IPS DF 4.7 (cell line): ENCODE measurements around the gene AP5Z1.
"Not testable (repeated sequence)": the region's sequence is repeated elsewhere in the genome, so short reads cannot be mapped to it uniquely, and the experiment has no call there.

Experiments
- DNase-seq: peaks from one replicate; pipeline ENCODE4 v3.0.0-alpha.2; 2013; ENCODE audit warnings: low spot score; ENCODE audit errors: extremely low read depth

The AP5Z1 gene

GRCh38 chr7:4800926-4801838 lies 25.8 kb downstream of the AP5Z1 start:
- no peak for DNase-seq

GRCh38 chr7:4801839-4802231 lies 26.4 kb downstream of the AP5Z1 start:
- DNase-seq, result no peak

GRCh38 chr7:4802577-4802976 lies 27.2 kb downstream of the AP5Z1 start:
- not testable (repeated sequence) for DNase-seq

GRCh38 chr7:4803397-4804241 lies 28.2 kb downstream of the AP5Z1 start:
- no peak for DNase-seq

- DNase-seq, result no peak
These were observed 29.9 kb downstream of the AP5Z1 start for GRCh38 chr7:4805110-4805983.

- no peak for DNase-seq
These were observed 30.5 kb downstream of the AP5Z1 start for GRCh38 chr7:4805984-4806300.

GRCh38 chr7:4806983-4807597 lies 31.7 kb downstream of the AP5Z1 start:
- DNase-seq, result no peak

GRCh38 chr7:4807598-4808016 lies 32.2 kb downstream of the AP5Z1 start:
- DNase-seq, result no peak

- DNase-seq, result no peak
These were observed 32.6 kb downstream of the AP5Z1 start for GRCh38 chr7:4808026-4808425.

- DNase-seq, result no peak
These were observed 33.1 kb downstream of the AP5Z1 start for GRCh38 chr7:4808565-4808964.

GRCh38 chr7:4809091-4809591 lies 33.7 kb downstream of the AP5Z1 start:
- no peak for DNase-seq

- no peak for DNase-seq
These were observed 34.2 kb downstream of the AP5Z1 start for GRCh38 chr7:4809666-4810065.

- DNase-seq, result no peak
These were observed 39.0 kb downstream of the AP5Z1 start for GRCh38 chr7:4814433-4814832.

- DNase-seq, result no peak
These were observed 39.7 kb downstream of the AP5Z1 start for GRCh38 chr7:4815121-4815520.

GRCh38 chr7:4815609-4816418 lies 40.4 kb downstream of the AP5Z1 start:
- DNase-seq, result no peak

GRCh38 chr7:4816419-4817080 lies 41.1 kb downstream of the AP5Z1 start:
- no peak for DNase-seq

- no peak for DNase-seq
These were observed 41.9 kb downstream of the AP5Z1 start for GRCh38 chr7:4817178-4817901.

- no peak for DNase-seq
These were observed 42.8 kb downstream of the AP5Z1 start for GRCh38 chr7:4818000-4818794.
